Hepatocyte (in vitro differentiated cells): ENCODE data around the gene PTPRD.

Source experiments
- CTCF ChIP-seq: fragments of 200-600 bp; sonication (generic); IDR thresholded peaks from 2 replicates; pipeline ENCODE4 v1.5.1; 2016; ENCODE audit warnings: antibody characterized with exemption, mild to moderate bottlenecking; ENCODE audit not compliant: poor library complexity
- EZH2 ChIP-seq: fragments of 200-600 bp; sonication (generic); IDR thresholded peaks from 2 replicates; pipeline ENCODE4 v1.6.1; 2016; ENCODE audit warnings: antibody characterized with exemption, mild to moderate bottlenecking, borderline replicate concordance
- EZH2phosphoT487 ChIP-seq: fragments of 200-600 bp; sonication (generic); IDR thresholded peaks from one replicate; pipeline ENCODE4 v1.6.1; 2018; ENCODE audit warnings: antibody characterized with exemption, mild to moderate bottlenecking, low read depth, moderate library complexity; ENCODE audit not compliant: unreplicated experiment, severe bottlenecking

GRCh38 chr9:9556865-9557803 lies 1055.7 kb downstream of the PTPRD start:
- TF ChIP-seq EZH2 (no peak), CTCF (no peak), EZH2phosphoT487 (no peak)
